Uterus (tissue), 4 donors: ENCODE data around the gene JARID2. TPM values are rescaled to one million over a fixed set of nuclear protein-coding genes. Genes with fewer than 3 reads are reported as not detected.

ENCODE experiments used
- DNase-seq, 2 donors: peaks; one replicate each; pipeline ENCODE4 v3.0.0-alpha.2; 2019 to 2020
- H3K27ac ChIP-seq, 2 donors: fragments of 200-600 bp; sonication (generic); 1 replicate in 1 of 2; 2 replicates in 1 of 2; pipeline ENCODE4 v1.5.1; 2016 to 2018
- H3K27me3 ChIP-seq, 2 donors: fragments of 200-600 bp; sonication (generic); one replicate each; pipeline ENCODE4 v1.5.1; 2018 to 2019; ENCODE audit warnings: control low read depth in 1 of 2
- H3K36me3 ChIP-seq, 2 donors: fragments of 200-600 bp; sonication (generic); one replicate each; pipeline ENCODE4 v1.5.1; 2019; ENCODE audit warnings: control low read depth in 1 of 2
- H3K4me1 ChIP-seq, 2 donors: fragments of 200-600 bp; sonication (generic); one replicate each; pipeline ENCODE4 v1.5.1; 2018 to 2019; ENCODE audit warnings: control low read depth in 1 of 2
- H3K4me3 ChIP-seq, 2 donors: fragments of 200-600 bp; sonication (generic); 1 replicate in 1 of 2; 2 replicates in 1 of 2; pipeline ENCODE4 v1.5.1; 2018 to 2019; ENCODE audit warnings: mild to moderate bottlenecking in 1 of 2
- H3K9me3 ChIP-seq, 2 donors: fragments of 200-600 bp; sonication (generic); one replicate each; pipeline ENCODE4 v1.5.1; 2019; ENCODE audit warnings: control low read depth in 1 of 2
- POLR2A ChIP-seq, 2 donors: fragments of 450-650 bp; IDR thresholded peaks; one replicate each; pipeline ENCODE4 v1.6.1; 2016; ENCODE audit warnings: antibody characterized with exemption in 2 of 2, mild to moderate bottlenecking in 1 of 2, moderate library complexity in 1 of 2
- intact Hi-C: fragments of 100-400 bp; cut with DNase I; formaldehyde crosslinking; loops from one replicate; pipeline ENCODE4 v1.15.1; 2023; ENCODE audit warnings: low total_unique reads
- total RNA-seq, 4 donors: library from RNA; depleted of rRNA in 3 of 4; stranded (reverse); fragments of >200 nt in 3 of 4; gene quantifications; one replicate each; pipeline versions ENCODE4 v1.1.0 to v1.2.4, GENCODE V29; 2014 to 2023
- TF ChIP-seq, protein P1 (sequence below), 4 experiments: fragments of 200-600 bp in 2 of 4; fragments of 450-650 bp in 2 of 4; sonication (generic) in 2 of 4; IDR thresholded peaks; one replicate each; pipeline ENCODE4 v1.5.1; 2016 to 2019; ENCODE audit warnings: antibody characterized with exemption in 4 of 4, mild to moderate bottlenecking in 2 of 4, moderate library complexity in 1 of 4
- donor health status: DM: yes; HTN: yes; CAD: no.

JARID2 gene
- total RNA-seq, 4 donors from 2014 or later: 2.6 to 15.8 (median 8.0) TPM

DNA sequence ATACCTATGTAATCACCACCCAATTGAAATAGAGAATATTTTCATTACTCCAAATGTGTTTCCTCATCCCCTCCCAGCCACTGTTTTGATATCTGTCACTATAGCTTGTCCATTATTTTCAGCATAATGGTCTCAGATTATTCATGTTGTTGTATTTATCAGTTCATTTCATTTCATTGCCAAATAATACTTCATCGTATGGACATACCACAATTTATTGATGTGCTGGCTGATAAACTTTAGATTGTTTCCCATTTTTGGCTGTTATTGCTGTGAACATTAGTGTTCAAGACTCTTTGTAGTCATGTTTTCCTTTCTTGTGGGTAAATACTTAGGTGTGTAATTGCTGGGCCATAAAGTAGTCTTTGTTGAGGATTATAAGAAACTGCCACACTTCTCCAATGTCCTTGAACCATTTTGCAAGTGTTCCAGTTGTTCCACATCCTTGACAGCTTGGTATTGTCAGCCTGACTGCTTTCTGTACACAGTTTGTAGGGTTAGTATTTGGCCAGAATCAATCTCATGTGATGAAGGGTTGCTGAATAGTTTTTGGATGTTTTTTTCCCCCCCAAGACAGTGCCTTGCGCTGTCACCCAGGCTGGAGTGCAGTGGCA lies 44.3 kb downstream of the JARID2 start:
- H3K4me1 ChIP-seq: no peaks in the 10 kb centered on the region
- no peak overlapping the region for H3K27ac ChIP-seq
- intact Hi-C loops: no loop called here
- H3K9me3 ChIP-seq: no peaks in the 10 kb centered on the region
- TF ChIP-seq POLR2A (IDR thresholded peaks at IDR 0.05): no peak
- TF ChIP-seq, protein P1, sequence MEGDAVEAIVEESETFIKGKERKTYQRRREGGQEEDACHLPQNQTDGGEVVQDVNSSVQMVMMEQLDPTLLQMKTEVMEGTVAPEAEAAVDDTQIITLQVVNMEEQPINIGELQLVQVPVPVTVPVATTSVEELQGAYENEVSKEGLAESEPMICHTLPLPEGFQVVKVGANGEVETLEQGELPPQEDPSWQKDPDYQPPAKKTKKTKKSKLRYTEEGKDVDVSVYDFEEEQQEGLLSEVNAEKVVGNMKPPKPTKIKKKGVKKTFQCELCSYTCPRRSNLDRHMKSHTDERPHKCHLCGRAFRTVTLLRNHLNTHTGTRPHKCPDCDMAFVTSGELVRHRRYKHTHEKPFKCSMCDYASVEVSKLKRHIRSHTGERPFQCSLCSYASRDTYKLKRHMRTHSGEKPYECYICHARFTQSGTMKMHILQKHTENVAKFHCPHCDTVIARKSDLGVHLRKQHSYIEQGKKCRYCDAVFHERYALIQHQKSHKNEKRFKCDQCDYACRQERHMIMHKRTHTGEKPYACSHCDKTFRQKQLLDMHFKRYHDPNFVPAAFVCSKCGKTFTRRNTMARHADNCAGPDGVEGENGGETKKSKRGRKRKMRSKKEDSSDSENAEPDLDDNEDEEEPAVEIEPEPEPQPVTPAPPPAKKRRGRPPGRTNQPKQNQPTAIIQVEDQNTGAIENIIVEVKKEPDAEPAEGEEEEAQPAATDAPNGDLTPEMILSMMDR (IDR thresholded peaks at IDR 0.05): no peak
- H3K27me3 ChIP-seq: no peaks in the 10 kb centered on the region
- H3K36me3 ChIP-seq: no peaks in the 10 kb centered on the region
- H3K4me3 ChIP-seq: no peak overlapping the region
- DNase-seq: no peak

DNA sequence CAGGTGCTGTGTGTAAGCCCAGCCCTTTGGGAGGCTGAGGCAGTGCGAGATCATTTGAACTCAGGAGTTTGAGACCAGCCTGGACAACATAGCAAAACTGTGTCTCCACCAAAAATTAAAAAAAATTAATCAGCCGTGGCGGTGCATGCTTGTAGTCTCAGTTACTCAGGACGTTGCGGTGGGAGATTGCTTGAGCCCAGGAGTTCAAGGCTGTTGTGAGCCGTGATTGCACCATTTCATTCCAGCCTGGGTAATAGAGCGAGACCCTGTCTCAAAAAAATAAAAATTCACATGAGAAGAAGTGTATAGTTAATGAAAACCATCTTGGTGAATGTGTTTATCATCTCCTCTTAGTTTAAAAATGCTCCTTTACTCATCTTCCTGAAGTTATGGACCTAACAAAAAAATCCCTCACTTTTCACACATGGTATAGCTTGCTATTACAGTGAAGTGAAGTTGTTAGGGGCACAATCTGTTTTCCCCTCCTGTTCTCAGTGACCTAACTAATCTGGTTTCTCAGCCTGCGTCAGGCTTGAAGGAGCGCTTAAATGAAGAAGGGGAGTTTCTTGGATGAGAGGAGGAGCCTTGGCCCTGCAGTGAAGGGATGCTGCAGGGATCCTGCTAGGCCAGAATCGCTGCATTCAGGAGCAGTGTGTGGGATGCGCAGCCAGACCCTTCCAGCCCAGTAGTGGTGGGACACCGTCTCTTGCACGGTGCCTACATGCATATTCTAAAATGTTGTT lies 45.3 kb downstream of the JARID2 start:
- no peak for DNase-seq
- H3K36me3 ChIP-seq: no peaks in the 10 kb centered on the region

DNA sequence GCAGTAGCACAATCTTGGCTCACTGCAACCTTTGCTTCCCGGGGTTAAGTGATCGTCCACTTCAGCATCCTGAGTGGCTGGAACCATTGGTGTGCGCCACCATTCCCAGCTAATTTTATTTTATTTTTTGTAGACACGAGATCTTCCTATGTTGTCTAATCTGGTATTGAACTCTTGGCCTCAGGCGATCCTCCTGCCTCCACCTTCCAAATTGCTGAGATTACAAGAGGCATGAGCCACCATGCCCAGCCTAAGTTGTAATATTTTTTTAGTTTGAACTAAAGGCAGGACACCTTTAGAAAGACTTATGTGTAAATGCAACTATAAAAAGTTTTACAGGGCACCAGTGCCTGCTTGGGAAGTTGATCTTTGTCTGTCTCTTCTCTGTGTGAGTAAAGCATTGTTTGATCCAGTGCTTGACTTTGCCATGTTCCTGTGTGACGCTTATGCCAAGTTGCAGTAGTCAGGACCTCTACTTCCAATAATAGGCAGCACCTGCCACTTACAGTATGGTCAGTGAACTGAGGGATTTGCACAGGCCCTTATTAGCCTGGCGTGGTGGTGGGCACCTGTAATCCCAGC lies 46.9 kb downstream of the JARID2 start:
- no peak overlapping the region for H3K27ac ChIP-seq
- intact Hi-C loops: no loop called here
- H3K9me3 ChIP-seq: no peaks in the 10 kb centered on the region
- no peak for TF ChIP-seq POLR2A (IDR thresholded peaks at IDR 0.05)
- TF ChIP-seq, protein P1 (IDR thresholded peaks at IDR 0.05): no peak
- no peaks in the 10 kb centered on the region for H3K36me3 ChIP-seq
- no peaks in the 10 kb centered on the region for H3K4me1 ChIP-seq
- no peak overlapping the region for H3K4me3 ChIP-seq
- no peak for DNase-seq
- H3K27me3 ChIP-seq: no peaks in the 10 kb centered on the region

More for the DNA sequence above, 45.3 kb downstream of the JARID2 start:
- intact Hi-C loops: no loop called here
- TF ChIP-seq POLR2A (IDR thresholded peaks at IDR 0.05): no peak
- Histone ChIP-seq H3K27me3 (no peaks in the 10 kb centered on the region), H3K4me1 (no peaks in the 10 kb centered on the region), H3K9me3 (no peaks in the 10 kb centered on the region), H3K27ac (no peak overlapping the region), H3K4me3 (no peak overlapping the region)

DNA sequence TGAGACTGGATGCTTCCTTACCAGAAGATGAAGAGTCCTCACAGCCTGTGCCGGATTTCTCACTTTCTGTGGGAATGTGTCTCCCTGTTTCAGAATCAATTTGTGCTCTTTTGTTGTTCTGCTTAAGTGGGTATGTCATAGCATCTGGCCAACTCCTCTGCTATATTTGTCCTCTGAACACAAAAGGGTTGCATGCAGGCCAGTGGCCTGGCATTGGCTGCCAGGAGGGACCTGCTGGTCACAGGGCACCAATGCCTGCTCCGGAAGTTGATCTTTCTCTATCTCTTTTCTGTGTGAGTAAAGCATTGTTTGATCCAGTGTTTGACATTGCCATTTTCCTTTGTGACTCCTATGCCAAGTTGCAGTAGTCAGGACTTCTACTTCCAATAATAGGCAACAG lies 47.8 kb downstream of the JARID2 start:
- no peaks in the 10 kb centered on the region for H3K36me3 ChIP-seq
- no peaks in the 10 kb centered on the region for H3K4me1 ChIP-seq
- H3K27me3 ChIP-seq: no peaks in the 10 kb centered on the region
- no peaks in the 10 kb centered on the region for H3K9me3 ChIP-seq
- no peak for DNase-seq
- H3K4me3 ChIP-seq: no peak overlapping the region
- intact Hi-C loops: no loop called here
- no peak overlapping the region for H3K27ac ChIP-seq
- TF ChIP-seq, protein P1 (IDR thresholded peaks at IDR 0.05): no peak
- no peak for TF ChIP-seq POLR2A (IDR thresholded peaks at IDR 0.05)

DNA sequence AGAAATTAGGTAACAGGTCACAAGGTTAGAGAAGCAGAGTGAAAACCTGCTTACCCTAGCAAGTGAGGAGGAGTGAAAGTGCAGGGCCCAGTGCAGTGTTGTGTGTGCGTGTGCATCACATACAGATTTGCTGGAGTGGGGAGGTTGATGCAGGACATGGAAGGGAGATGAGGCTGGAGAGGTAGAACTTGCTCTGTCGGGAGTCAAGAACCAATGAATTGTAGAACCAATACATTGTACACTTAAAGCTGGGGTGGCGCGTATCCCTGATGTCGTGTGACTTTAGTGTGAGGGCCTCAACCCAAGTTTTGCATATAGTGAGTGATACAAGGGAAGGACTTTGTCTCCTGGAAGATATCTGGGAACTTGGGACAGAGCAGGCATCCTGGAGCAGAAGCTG lies 48.6 kb downstream of the JARID2 start:
- Histone ChIP-seq H3K27me3 (no peaks in the 10 kb centered on the region), H3K4me1 (no peaks in the 10 kb centered on the region), H3K9me3 (no peaks in the 10 kb centered on the region), H3K36me3 (no peaks in the 10 kb centered on the region), H3K4me3 (no peak overlapping the region), H3K27ac (no peak overlapping the region)
- DNase-seq: no peak
- TF ChIP-seq POLR2A (IDR thresholded peaks at IDR 0.05): no peak
- TF ChIP-seq, protein P1 (IDR thresholded peaks at IDR 0.05): no peak
- intact Hi-C loops: no loop called here
